GM23338 (cell line): ENCODE data around the gene PARVA. TPM values are rescaled to one million over a fixed set of nuclear protein-coding genes. Genes with fewer than 3 reads are reported as not detected.
A peak's percentile ranks its signal among the peaks of the same experiment; 100 is the strongest.

ENCODE experiments used
- ATAC-seq: fragments of 200-7000 bp; cut with Tn5 transposase; 3 replicates; pipeline ENCODE4 v1.9.1; 2020
- DNase-seq: peaks from one replicate; pipeline ENCODE4 v3.0.0-alpha.2; 2015; ENCODE audit warnings: low spot score
- H2AFZ ChIP-seq: fragments of 200-600 bp; sonication (generic); 2 replicates; pipeline ENCODE4 v1.8.0; 2016; ENCODE audit warnings: antibody characterized with exemption, mild to moderate bottlenecking, moderate library complexity
- H3F3A ChIP-seq: fragments of 200-600 bp; sonication (generic); replicated peaks from 2 replicates; pipeline ENCODE4 v1.8.0; 2017; ENCODE audit warnings: antibody characterized with exemption, mixed run types, low read depth
- H3K27ac ChIP-seq: fragments of 200-600 bp; sonication (generic); 2 replicates; pipeline ENCODE4 v1.6.1; 2016; ENCODE audit warnings: low read depth
- H3K27me3 ChIP-seq: fragments of 200-600 bp; sonication (generic); 2 replicates; pipeline ENCODE4 v1.8.0; 2016; ENCODE audit warnings: mild to moderate bottlenecking, mixed run types, moderate library complexity; ENCODE audit not compliant: insufficient read depth
- H3K36me3 ChIP-seq: fragments of 200-600 bp; sonication (generic); 2 replicates; pipeline ENCODE4 v1.8.0; 2016; ENCODE audit warnings: mild to moderate bottlenecking; ENCODE audit not compliant: insufficient read depth
- H3K4me1 ChIP-seq: fragments of 200-600 bp; sonication (generic); 2 replicates; pipeline ENCODE4 v1.8.0; 2016; ENCODE audit warnings: mild to moderate bottlenecking, moderate library complexity; ENCODE audit not compliant: insufficient read depth
- H3K4me2 ChIP-seq: fragments of 200-600 bp; sonication (generic); 2 replicates; pipeline ENCODE4 v1.7.1; 2017; ENCODE audit warnings: mixed run types
- H3K4me3 ChIP-seq: fragments of 200-600 bp; sonication (generic); 2 replicates; pipeline ENCODE4 v1.6.1; 2016; ENCODE audit warnings: mixed run types
- H3K79me2 ChIP-seq: fragments of 200-600 bp; sonication (generic); replicated peaks from 2 replicates; pipeline ENCODE4 v1.8.0; 2017; ENCODE audit warnings: mild to moderate bottlenecking; ENCODE audit not compliant: insufficient read depth
- H3K9me2 ChIP-seq: fragments of 200-600 bp; sonication (generic); 2 replicates; pipeline ENCODE4 v1.8.0; 2017; ENCODE audit not compliant: insufficient read depth
- H4K20me1 ChIP-seq: fragments of 200-600 bp; sonication (generic); replicated peaks from 2 replicates; pipeline ENCODE4 v1.8.0; 2017; ENCODE audit warnings: mild to moderate bottlenecking; ENCODE audit not compliant: insufficient read depth
- H3K27ac Mint-ChIP-seq: 2 replicates; pipeline ENCODE4 v1.8.0; 2020; ENCODE audit warnings: inconsistent platforms, mild to moderate bottlenecking, moderate library complexity, mixed read lengths
- H3K27me3 Mint-ChIP-seq: 3 replicates; pipeline ENCODE4 v1.8.0; 2022; ENCODE audit warnings: low read depth, mild to moderate bottlenecking, moderate library complexity, mixed read lengths, inconsistent platforms; ENCODE audit not compliant: insufficient read depth, poor library complexity
- H3K36me3 Mint-ChIP-seq: 3 replicates; pipeline ENCODE4 v1.8.0; 2021; ENCODE audit warnings: low read depth, mild to moderate bottlenecking, inconsistent platforms, moderate library complexity, mixed read lengths
- H3K4me1 Mint-ChIP-seq: 3 replicates; pipeline ENCODE4 v1.8.0; 2020; ENCODE audit warnings: mild to moderate bottlenecking, inconsistent platforms, mixed read lengths
- H3K4me3 Mint-ChIP-seq: 3 replicates; pipeline ENCODE4 v1.8.0; 2021; ENCODE audit warnings: moderate library complexity, mild to moderate bottlenecking, inconsistent platforms, mixed read lengths
- H3K9me3 Mint-ChIP-seq: 3 replicates; pipeline ENCODE4 v1.8.0; 2020; ENCODE audit warnings: moderate library complexity, mild to moderate bottlenecking, inconsistent platforms, mixed read lengths
- CREB1 ChIP-seq: fragments of 250-450 bp; sonication (Bioruptor Pico); IDR thresholded peaks from 2 replicates; pipeline ENCODE4 v1.5.0; 2020; ENCODE audit warnings: low read depth, mild to moderate bottlenecking, moderate library complexity
- POLR2AphosphoS5 ChIP-seq: IDR thresholded peaks from 2 replicates; pipeline ENCODE4 v1.6.1; 2016; ENCODE audit warnings: antibody characterized with exemption, low read depth
- STAT1 ChIP-seq: IDR thresholded peaks from one replicate; pipeline ENCODE4 v1.6.1; 2016; ENCODE audit warnings: antibody characterized with exemption; ENCODE audit not compliant: unreplicated experiment
- polyA plus RNA-seq: library from polyadenylated mRNA; unstranded; fragments of >200 nt; fragmentation: Nextera tagmentation; extraction: Ambion mirVana; gene quantifications from 2 replicates; pipeline ENCODE4 v1.2.1, GENCODE V29; 2016
- total RNA-seq: library from RNA; depleted of rRNA; stranded (reverse); fragments of >200 nt; shearing (Covaris generic); gene quantifications from 2 replicates; pipeline ENCODE4 v1.2.3, GENCODE V29; 2014
- TF ChIP-seq, protein P1 (sequence below): fragments of 250-450 bp; sonication (Bioruptor Pico); IDR thresholded peaks from 2 replicates; pipeline ENCODE4 v1.5.0; 2020; ENCODE audit warnings: mild to moderate bottlenecking, moderate library complexity
- TF ChIP-seq, protein P2 (sequence below), 2 experiments: fragments of 200-600 bp in 1 of 2; sonication (generic) in 1 of 2; conservative IDR thresholded peaks; 2 replicates each; pipeline versions ENCODE4 v1.5.1 to v1.6.1; 2016 to 2017; ENCODE audit warnings: antibody characterized with exemption in 2 of 2, low read depth in 2 of 2, mild to moderate bottlenecking in 2 of 2, moderate library complexity in 1 of 2

The PARVA gene
- total and polyA plus RNA-seq, 2 experiments from 2014 or later, result 5.8 to 6.9 TPM

GRCh38 chr11:12496181-12497025 lies 119.0 kb downstream of the PARVA start:
- Histone ChIP-seq H3K79me2 (no peaks in the 10 kb centered on the region), H2AFZ (no peak overlapping the region), H3K4me3 (no peak overlapping the region), H3K27me3 (no peaks in the 10 kb centered on the region), H4K20me1 (no peaks in the 10 kb centered on the region), H3K27ac (no peak overlapping the region), H3F3A (no peaks in the 10 kb centered on the region), H3K36me3 (no peaks in the 10 kb centered on the region), H3K4me2 (no peak overlapping the region), H3K4me1 (peaks cover 15% of the 10 kb centered on the region; the same call in 1 of the 2 replicates), H3K9me2 (no peaks in the 10 kb centered on the region)
- Mint-ChIP-seq H3K27ac (no peak overlapping the region), H3K36me3 (no peaks in the 10 kb centered on the region), H3K4me1 (peaks cover 20% of the 10 kb centered on the region), H3K9me3 (no peaks in the 10 kb centered on the region), H3K27me3 (no peaks in the 10 kb centered on the region), H3K4me3 (no peak overlapping the region)
- DNase-seq, result peak; percentile 27
- ATAC-seq, result no peak
- TF ChIP-seq, protein P1, sequence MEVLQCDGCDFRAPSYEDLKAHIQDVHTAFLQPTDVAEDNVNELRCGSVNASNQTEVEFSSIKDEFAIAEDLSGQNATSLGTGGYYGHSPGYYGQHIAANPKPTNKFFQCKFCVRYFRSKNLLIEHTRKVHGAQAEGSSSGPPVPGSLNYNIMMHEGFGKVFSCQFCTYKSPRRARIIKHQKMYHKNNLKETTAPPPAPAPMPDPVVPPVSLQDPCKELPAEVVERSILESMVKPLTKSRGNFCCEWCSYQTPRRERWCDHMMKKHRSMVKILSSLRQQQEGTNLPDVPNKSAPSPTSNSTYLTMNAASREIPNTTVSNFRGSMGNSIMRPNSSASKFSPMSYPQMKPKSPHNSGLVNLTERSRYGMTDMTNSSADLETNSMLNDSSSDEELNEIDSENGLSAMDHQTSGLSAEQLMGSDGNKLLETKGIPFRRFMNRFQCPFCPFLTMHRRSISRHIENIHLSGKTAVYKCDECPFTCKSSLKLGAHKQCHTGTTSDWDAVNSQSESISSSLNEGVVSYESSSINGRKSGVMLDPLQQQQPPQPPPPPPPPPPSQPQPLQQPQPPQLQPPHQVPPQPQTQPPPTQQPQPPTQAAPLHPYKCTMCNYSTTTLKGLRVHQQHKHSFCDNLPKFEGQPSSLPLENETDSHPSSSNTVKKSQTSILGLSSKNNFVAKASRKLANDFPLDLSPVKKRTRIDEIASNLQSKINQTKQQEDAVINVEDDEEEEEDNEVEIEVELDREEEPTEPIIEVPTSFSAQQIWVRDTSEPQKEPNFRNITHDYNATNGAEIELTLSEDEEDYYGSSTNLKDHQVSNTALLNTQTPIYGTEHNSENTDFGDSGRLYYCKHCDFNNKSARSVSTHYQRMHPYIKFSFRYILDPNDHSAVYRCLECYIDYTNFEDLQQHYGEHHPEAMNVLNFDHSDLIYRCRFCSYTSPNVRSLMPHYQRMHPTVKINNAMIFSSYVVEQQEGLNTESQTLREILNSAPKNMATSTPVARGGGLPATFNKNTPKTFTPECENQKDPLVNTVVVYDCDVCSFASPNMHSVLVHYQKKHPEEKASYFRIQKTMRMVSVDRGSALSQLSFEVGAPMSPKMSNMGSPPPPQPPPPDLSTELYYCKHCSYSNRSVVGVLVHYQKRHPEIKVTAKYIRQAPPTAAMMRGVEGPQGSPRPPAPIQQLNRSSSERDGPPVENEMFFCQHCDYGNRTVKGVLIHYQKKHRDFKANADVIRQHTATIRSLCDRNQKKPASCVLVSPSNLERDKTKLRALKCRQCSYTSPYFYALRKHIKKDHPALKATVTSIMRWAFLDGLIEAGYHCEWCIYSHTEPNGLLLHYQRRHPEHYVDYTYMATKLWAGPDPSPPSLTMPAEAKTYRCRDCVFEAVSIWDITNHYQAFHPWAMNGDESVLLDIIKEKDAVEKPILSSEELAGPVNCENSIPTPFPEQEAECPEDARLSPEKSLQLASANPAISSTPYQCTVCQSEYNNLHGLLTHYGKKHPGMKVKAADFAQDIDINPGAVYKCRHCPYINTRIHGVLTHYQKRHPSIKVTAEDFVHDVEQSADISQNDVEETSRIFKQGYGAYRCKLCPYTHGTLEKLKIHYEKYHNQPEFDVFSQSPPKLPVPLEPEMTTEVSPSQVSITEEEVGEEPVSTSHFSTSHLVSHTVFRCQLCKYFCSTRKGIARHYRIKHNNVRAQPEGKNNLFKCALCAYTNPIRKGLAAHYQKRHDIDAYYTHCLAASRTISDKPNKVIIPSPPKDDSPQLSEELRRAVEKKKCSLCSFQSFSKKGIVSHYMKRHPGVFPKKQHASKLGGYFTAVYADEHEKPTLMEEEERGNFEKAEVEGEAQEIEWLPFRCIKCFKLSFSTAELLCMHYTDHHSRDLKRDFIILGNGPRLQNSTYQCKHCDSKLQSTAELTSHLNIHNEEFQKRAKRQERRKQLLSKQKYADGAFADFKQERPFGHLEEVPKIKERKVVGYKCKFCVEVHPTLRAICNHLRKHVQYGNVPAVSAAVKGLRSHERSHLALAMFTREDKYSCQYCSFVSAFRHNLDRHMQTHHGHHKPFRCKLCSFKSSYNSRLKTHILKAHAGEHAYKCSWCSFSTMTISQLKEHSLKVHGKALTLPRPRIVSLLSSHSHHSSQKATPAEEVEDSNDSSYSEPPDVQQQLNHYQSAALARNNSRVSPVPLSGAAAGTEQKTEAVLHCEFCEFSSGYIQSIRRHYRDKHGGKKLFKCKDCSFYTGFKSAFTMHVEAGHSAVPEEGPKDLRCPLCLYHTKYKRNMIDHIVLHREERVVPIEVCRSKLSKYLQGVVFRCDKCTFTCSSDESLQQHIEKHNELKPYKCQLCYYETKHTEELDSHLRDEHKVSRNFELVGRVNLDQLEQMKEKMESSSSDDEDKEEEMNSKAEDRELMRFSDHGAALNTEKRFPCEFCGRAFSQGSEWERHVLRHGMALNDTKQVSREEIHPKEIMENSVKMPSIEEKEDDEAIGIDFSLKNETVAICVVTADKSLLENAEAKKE (CRISPR knock-in tag), result no peak
- TF ChIP-seq POLR2AphosphoS5 (no peak), CREB1 (CRISPR knock-in tag) (no peak), STAT1 (no peak)
- TF ChIP-seq, protein P2, sequence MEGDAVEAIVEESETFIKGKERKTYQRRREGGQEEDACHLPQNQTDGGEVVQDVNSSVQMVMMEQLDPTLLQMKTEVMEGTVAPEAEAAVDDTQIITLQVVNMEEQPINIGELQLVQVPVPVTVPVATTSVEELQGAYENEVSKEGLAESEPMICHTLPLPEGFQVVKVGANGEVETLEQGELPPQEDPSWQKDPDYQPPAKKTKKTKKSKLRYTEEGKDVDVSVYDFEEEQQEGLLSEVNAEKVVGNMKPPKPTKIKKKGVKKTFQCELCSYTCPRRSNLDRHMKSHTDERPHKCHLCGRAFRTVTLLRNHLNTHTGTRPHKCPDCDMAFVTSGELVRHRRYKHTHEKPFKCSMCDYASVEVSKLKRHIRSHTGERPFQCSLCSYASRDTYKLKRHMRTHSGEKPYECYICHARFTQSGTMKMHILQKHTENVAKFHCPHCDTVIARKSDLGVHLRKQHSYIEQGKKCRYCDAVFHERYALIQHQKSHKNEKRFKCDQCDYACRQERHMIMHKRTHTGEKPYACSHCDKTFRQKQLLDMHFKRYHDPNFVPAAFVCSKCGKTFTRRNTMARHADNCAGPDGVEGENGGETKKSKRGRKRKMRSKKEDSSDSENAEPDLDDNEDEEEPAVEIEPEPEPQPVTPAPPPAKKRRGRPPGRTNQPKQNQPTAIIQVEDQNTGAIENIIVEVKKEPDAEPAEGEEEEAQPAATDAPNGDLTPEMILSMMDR (conservative IDR thresholded peaks at IDR 0.05; ENCODE audit: low read depth in 2 of 2), result peak; percentile 35 to 49
